ENCODE measurements around the gene LPGAT1.
"Not testable (repeated sequence)": the region's sequence is repeated elsewhere in the genome, so short reads cannot be mapped to it uniquely, and the experiment has no call there.

GRCh38 chr1:211693911-211694310 is 136.7 kb downstream of the LPGAT1 start:
- not testable (repeated sequence) for TF ChIP-seq CTCF (conservative IDR thresholded peaks at IDR 0.05; ENCODE audit: low read depth, low read length); EZH2phosphoT487 (IDR thresholded peaks at IDR 0.05; ENCODE audit: borderline replicate concordance, low read length)

Measured in PC-3 (cell line).